GM18526 (cell line): ENCODE measurements around the gene KRT10.

Experiments
- POLR2A ChIP-seq: IDR thresholded peaks from 3 replicates; pipeline ENCODE4 v1.6.1; 2011; ENCODE audit not compliant: insufficient read length; ENCODE audit errors: extremely low read depth

The KRT10 gene

GRCh38 chr17:40822132-40822812, at the start of gene KRT10:
KRT10 (minus strand) TSS chr17:40822614; CDS start chr17:40822585, 29 bp downstream.
- TF ChIP-seq POLR2A: no peak

- no peak for TF ChIP-seq POLR2A
These were observed 48.9 kb upstream of the KRT10 start for GRCh38 chr17:40871316-40871715.

GRCh38 chr17:40870136-40870535, 47.7 kb upstream of the KRT10 start:
- TF ChIP-seq POLR2A: no peak

- TF ChIP-seq POLR2A: no peak
These were observed 44.4 kb upstream of the KRT10 start, which contains the start of gene KRT12 for GRCh38 chr17:40866838-40867237. KRT12 (minus strand) TSS chr17:40867223; CDS start chr17:40867186, 37 bp downstream.

GRCh38 chr17:40864661-40865390, 42.4 kb upstream of the KRT10 start:
- no peak for TF ChIP-seq POLR2A

- no peak for TF ChIP-seq POLR2A
These were observed 40.7 kb upstream of the KRT10 start for GRCh38 chr17:40862985-40863733.

- TF ChIP-seq POLR2A: no peak
These were observed 37.1 kb upstream of the KRT10 start for GRCh38 chr17:40859536-40859935.

GRCh38 chr17:40857535-40857934, 35.1 kb upstream of the KRT10 start:
- TF ChIP-seq POLR2A: no peak

- no peak for TF ChIP-seq POLR2A
These were observed 31.9 kb upstream of the KRT10 start for GRCh38 chr17:40854175-40854814.

- TF ChIP-seq POLR2A: no peak
These were observed 29.9 kb upstream of the KRT10 start for GRCh38 chr17:40852364-40852763.

- no peak for TF ChIP-seq POLR2A
These were observed 28.0 kb upstream of the KRT10 start for GRCh38 chr17:40850293-40850972.

GRCh38 chr17:40849723-40850122, 27.3 kb upstream of the KRT10 start:
- TF ChIP-seq POLR2A: no peak

- TF ChIP-seq POLR2A: no peak
These were observed 26.3 kb upstream of the KRT10 start for GRCh38 chr17:40848583-40849235.

- TF ChIP-seq POLR2A: no peak
These were observed 24.2 kb upstream of the KRT10 start for GRCh38 chr17:40846515-40847144.
